MM.1S (cell line): Measurements from ENCODE around the gene EHBP1L1.
A peak's percentile ranks its signal among the peaks of the same experiment; 100 is the strongest.

Experiments used
- DNase-seq: peaks from one replicate; pipeline ENCODE4 v3.0.0-alpha.2; 2015
- H2AFZ ChIP-seq: fragments of 300-600 bp; sonication (generic); 2 replicates; pipeline ENCODE4 v1.6.0; 2016; ENCODE audit warnings: antibody characterized with exemption, low read length
- H3F3A ChIP-seq: fragments of 300-600 bp; sonication (generic); 2 replicates; pipeline ENCODE4 v1.6.1; 2016; ENCODE audit warnings: mild to moderate bottlenecking, antibody characterized with exemption, low read length, moderate library complexity, mixed read lengths; ENCODE audit not compliant: insufficient read depth
- H3K27ac ChIP-seq: fragments of 300-600 bp; sonication (generic); 2 replicates; pipeline ENCODE4 v1.5.1; 2016; ENCODE audit warnings: mild to moderate bottlenecking, low read length
- H3K27me3 ChIP-seq: fragments of 300-600 bp; sonication (generic); replicated peaks from 2 replicates; pipeline ENCODE4 v1.6.0; 2016; ENCODE audit warnings: low read length; ENCODE audit not compliant: insufficient read depth
- H3K36me3 ChIP-seq: fragments of 300-600 bp; sonication (generic); replicated peaks from 2 replicates; pipeline ENCODE4 v1.6.1; 2016; ENCODE audit warnings: mild to moderate bottlenecking, low read length, mixed read lengths; ENCODE audit not compliant: insufficient read depth
- H3K4me1 ChIP-seq: fragments of 300-600 bp; sonication (generic); 2 replicates; pipeline ENCODE4 v1.6.1; 2016; ENCODE audit warnings: low read length, mixed read lengths
- H3K4me2 ChIP-seq: fragments of 300-600 bp; sonication (generic); 2 replicates; pipeline ENCODE4 v1.6.0; 2016; ENCODE audit warnings: low read depth, low read length
- H3K4me3 ChIP-seq: fragments of 300-600 bp; sonication (generic); 2 replicates; pipeline ENCODE4 v1.5.1; 2016; ENCODE audit warnings: low read length, mixed read lengths
- H3K79me2 ChIP-seq: fragments of 300-600 bp; sonication (generic); 2 replicates; pipeline ENCODE4 v1.6.1; 2016; ENCODE audit warnings: mixed run types, low read length, mixed read lengths
- H3K9ac ChIP-seq: fragments of 300-600 bp; sonication (generic); 2 replicates; pipeline ENCODE4 v1.6.1; 2016; ENCODE audit warnings: low read length, mixed read lengths
- H3K9me2 ChIP-seq: fragments of 300-600 bp; sonication (generic); replicated peaks from 2 replicates; pipeline ENCODE4 v1.6.1; 2016; ENCODE audit warnings: mild to moderate bottlenecking, low read length, mixed read lengths; ENCODE audit not compliant: insufficient read depth
- H3K9me3 ChIP-seq: fragments of 300-600 bp; sonication (generic); replicated peaks from 2 replicates; pipeline ENCODE4 v1.6.1; 2016; ENCODE audit warnings: mild to moderate bottlenecking, low read length, mixed read lengths; ENCODE audit not compliant: insufficient read depth
- H4K20me1 ChIP-seq: fragments of 300-600 bp; sonication (generic); 2 replicates; pipeline ENCODE4 v1.6.1; 2016; ENCODE audit warnings: mild to moderate bottlenecking, low read length, moderate library complexity, mixed read lengths; ENCODE audit not compliant: insufficient read depth
- EZH2 ChIP-seq: fragments of 300-600 bp; sonication (generic); optimal IDR thresholded peaks from 2 replicates; pipeline ENCODE3; 2017; ENCODE audit warnings: low read depth, mild to moderate bottlenecking, antibody characterized with exemption, low read length, mixed read lengths
- EZH2phosphoT487 ChIP-seq: fragments of 300-600 bp; sonication (generic); IDR thresholded peaks from 2 replicates; pipeline ENCODE4 v1.6.1; 2018; ENCODE audit warnings: antibody characterized with exemption, low read length
- TF ChIP-seq, protein P1 (sequence below): fragments of 300-600 bp; sonication (generic); IDR thresholded peaks from 2 replicates; pipeline ENCODE4 v1.5.1; 2016; ENCODE audit warnings: antibody characterized with exemption, low read length, mixed read lengths

EHBP1L1 gene

GRCh38 chr11:65529475-65530156 lies 46.2 kb upstream of the EHBP1L1 start:
- TF ChIP-seq EZH2phosphoT487 (no peak), EZH2 (no peak)
- TF ChIP-seq, protein P1, sequence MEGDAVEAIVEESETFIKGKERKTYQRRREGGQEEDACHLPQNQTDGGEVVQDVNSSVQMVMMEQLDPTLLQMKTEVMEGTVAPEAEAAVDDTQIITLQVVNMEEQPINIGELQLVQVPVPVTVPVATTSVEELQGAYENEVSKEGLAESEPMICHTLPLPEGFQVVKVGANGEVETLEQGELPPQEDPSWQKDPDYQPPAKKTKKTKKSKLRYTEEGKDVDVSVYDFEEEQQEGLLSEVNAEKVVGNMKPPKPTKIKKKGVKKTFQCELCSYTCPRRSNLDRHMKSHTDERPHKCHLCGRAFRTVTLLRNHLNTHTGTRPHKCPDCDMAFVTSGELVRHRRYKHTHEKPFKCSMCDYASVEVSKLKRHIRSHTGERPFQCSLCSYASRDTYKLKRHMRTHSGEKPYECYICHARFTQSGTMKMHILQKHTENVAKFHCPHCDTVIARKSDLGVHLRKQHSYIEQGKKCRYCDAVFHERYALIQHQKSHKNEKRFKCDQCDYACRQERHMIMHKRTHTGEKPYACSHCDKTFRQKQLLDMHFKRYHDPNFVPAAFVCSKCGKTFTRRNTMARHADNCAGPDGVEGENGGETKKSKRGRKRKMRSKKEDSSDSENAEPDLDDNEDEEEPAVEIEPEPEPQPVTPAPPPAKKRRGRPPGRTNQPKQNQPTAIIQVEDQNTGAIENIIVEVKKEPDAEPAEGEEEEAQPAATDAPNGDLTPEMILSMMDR: no peak
- no peaks in the 10 kb centered on the region for H3F3A ChIP-seq
- H3K9ac ChIP-seq: no peak overlapping the region
- no peaks in the 10 kb centered on the region for H3K9me3 ChIP-seq
- H3K4me1 ChIP-seq: peaks cover 6% of the 10 kb centered on the region
- H3K4me2 ChIP-seq: no peak overlapping the region
- peaks cover 28% of the 10 kb centered on the region for H3K79me2 ChIP-seq
- H3K27ac ChIP-seq: no peak overlapping the region
- H3K27me3 ChIP-seq: no peaks in the 10 kb centered on the region
- no peaks in the 10 kb centered on the region for H4K20me1 ChIP-seq
- H2AFZ ChIP-seq: no peak overlapping the region
- H3K36me3 ChIP-seq: no peaks in the 10 kb centered on the region
- H3K9me2 ChIP-seq: no peaks in the 10 kb centered on the region
- no peak overlapping the region for H3K4me3 ChIP-seq
- no peak for DNase-seq

DNA sequence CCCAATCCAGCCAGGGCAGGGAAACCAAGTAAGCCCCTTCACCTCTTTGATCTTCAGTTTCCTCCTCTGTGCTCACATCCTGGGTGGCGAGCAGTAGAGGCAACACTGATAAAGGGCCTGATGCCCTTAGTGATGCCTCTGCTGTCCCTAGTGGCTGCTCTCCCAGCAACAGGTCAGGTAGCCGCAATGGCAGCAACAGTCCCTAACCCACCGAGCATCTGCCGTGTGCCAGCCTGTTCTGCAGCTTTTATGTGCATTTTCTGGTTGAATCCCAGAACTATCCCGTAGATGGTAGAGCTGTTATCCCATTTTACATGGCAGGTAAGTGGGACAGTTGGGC lies 45.7 kb upstream of the EHBP1L1 start:
- H3K79me2 ChIP-seq: peaks cover 26% of the 10 kb centered on the region
- no peak overlapping the region for H2AFZ ChIP-seq
- no peak for TF ChIP-seq EZH2
- TF ChIP-seq, protein P1: peak; percentile 34
- no peaks in the 10 kb centered on the region for H3K36me3 ChIP-seq
- no peaks in the 10 kb centered on the region for H3F3A ChIP-seq
- no peak overlapping the region for H3K4me3 ChIP-seq
- H3K27me3 ChIP-seq: no peaks in the 10 kb centered on the region
- H3K9me3 ChIP-seq: no peaks in the 10 kb centered on the region
- H3K9ac ChIP-seq: no peak overlapping the region
- no peak for DNase-seq
- H3K27ac ChIP-seq: no peak overlapping the region
- H3K4me1 ChIP-seq: peaks cover 6% of the 10 kb centered on the region
- no peaks in the 10 kb centered on the region for H4K20me1 ChIP-seq
- no peaks in the 10 kb centered on the region for H3K9me2 ChIP-seq
- H3K4me2 ChIP-seq: no peak overlapping the region

DNA sequence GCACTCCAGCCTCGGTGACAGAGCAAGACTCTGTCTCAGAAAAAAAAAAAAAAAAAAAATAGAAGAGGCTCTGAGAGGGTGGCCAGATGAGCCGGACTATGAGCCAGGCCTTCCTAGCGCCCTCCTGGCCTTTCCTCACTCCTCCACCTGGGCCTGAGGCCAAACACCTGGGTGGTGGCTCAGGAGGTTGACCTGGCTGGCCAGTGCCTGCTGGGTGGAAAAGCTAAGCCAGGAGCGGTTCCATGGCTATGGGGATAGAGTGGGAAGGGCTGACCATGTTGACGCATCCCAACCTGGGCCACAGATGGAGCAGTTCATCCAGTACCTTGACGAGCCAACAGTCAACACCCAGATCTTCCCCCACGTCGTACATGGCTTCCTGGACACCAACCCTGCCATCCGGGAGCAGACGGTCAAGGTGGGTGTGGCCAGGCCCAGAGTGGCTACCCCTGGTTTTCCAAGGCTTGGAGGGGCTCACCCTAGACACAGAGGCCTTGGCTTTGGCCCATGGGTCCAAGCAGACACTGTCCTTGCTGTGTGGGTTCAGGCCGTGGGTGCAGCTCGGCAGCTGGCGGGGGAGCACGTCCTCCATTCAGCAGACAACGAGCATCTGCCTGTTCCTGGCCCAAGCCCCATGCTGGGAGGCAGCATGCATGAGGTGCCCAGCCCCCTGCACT lies 43.3 kb upstream of the EHBP1L1 start:
- H3K36me3 ChIP-seq: no peaks in the 10 kb centered on the region
- H3K9ac ChIP-seq: no peak overlapping the region
- no peak for DNase-seq
- no peak overlapping the region for H3K27ac ChIP-seq
- H3K9me3 ChIP-seq: no peaks in the 10 kb centered on the region
- H4K20me1 ChIP-seq: no peaks in the 10 kb centered on the region
- H3K4me2 ChIP-seq: no peak overlapping the region
- no peak overlapping the region for H2AFZ ChIP-seq
- H3K4me1 ChIP-seq: no peaks in the 10 kb centered on the region
- no peaks in the 10 kb centered on the region for H3K27me3 ChIP-seq
- H3K79me2 ChIP-seq: peaks cover 4% of the 10 kb centered on the region; the same call in 1 of the 2 replicates
- H3K4me3 ChIP-seq: no peak overlapping the region
- peaks cover 4% of the 10 kb centered on the region; the same call in 1 of the 2 replicates for H3F3A ChIP-seq
- TF ChIP-seq, protein P1: no peak
- TF ChIP-seq EZH2phosphoT487: no peak
- TF ChIP-seq EZH2: no peak
- H3K9me2 ChIP-seq: no peaks in the 10 kb centered on the region
